H1 (cell line): Measurements from ENCODE around the gene ARHGAP32. TPM values are rescaled to one million over a fixed set of nuclear protein-coding genes. Genes with fewer than 3 reads are reported as not detected.

Experiments used
- CTCF ChIA-PET: fragments of 300-600 bp; sonication (Branson Sonifier 250); formaldehyde crosslinking; loops from one replicate; lab custom pipeline; 2021; ENCODE audit not compliant: partially characterized antibody; lab: Charles Lee
- POLR2A ChIA-PET: fragments of 300-600 bp; sonication (Branson Sonifier 250); formaldehyde crosslinking; loops from one replicate; lab custom pipeline; 2021; ENCODE audit warnings: inconsistent platforms; ENCODE audit not compliant: partially characterized antibody; lab: Charles Lee
- DNase-seq, 2 experiments: peaks; one replicate each; pipeline versions ENCODE4 v3.0.0 to v3.0.0-alpha.2; 2010 to 2022; ENCODE audit warnings: low spot score in 2 of 2, low read depth in 1 of 2, mixed read lengths in 1 of 2
- FAIRE-seq: peaks from 2 replicates; lab custom pipeline; 2011; peaks lifted over from hg19 to GRCh38; lab: Jason Lieb, UNC
- H2AFZ ChIP-seq: 2 replicates; pipeline ENCODE4 v1.8.1; 2012; ENCODE audit warnings: low read length, inconsistent platforms
- H2AK5ac ChIP-seq: 2 replicates; pipeline ENCODE4 v1.6.1; 2013; ENCODE audit warnings: low read depth, low read length
- H2BK120ac ChIP-seq: replicated peaks from 2 replicates; pipeline ENCODE3; 2013; ENCODE audit warnings: low read depth, low read length, inconsistent platforms
- H2BK12ac ChIP-seq: 2 replicates; pipeline ENCODE4 v1.6.1; 2013; ENCODE audit warnings: low read depth, low read length
- H2BK15ac ChIP-seq: 2 replicates; pipeline ENCODE4 v1.6.1; 2013; ENCODE audit warnings: low read length
- H2BK20ac ChIP-seq: 2 replicates; pipeline ENCODE4 v1.6.1; 2013; ENCODE audit warnings: low read length
- H2BK5ac ChIP-seq: 2 replicates; pipeline ENCODE4 v1.6.1; 2013; ENCODE audit warnings: low read depth, low read length
- H3K14ac ChIP-seq: 2 replicates; pipeline ENCODE4 v1.6.1; 2013; ENCODE audit warnings: inconsistent platforms; ENCODE audit not compliant: insufficient read length
- H3K18ac ChIP-seq: 2 replicates; pipeline ENCODE4 v1.6.1; 2013; ENCODE audit warnings: low read length; ENCODE audit errors: extremely low read depth
- H3K23ac ChIP-seq: 2 replicates; pipeline ENCODE4 v1.6.1; 2013; ENCODE audit warnings: inconsistent platforms; ENCODE audit not compliant: insufficient read length
- H3K23me2 ChIP-seq: 2 replicates; pipeline ENCODE4 v1.6.1; 2013; ENCODE audit warnings: low read depth, low read length
- H3K27ac ChIP-seq: 2 replicates; pipeline ENCODE4 v1.6.1; 2011; ENCODE audit warnings: low read depth, low read length, inconsistent platforms
- H3K27me3 ChIP-seq, 4 experiments: replicated peaks in 1 of 4; 1 replicate in 1 of 4; 2 replicates in 3 of 4; pipeline versions ENCODE4 v1.6.1 to v1.8.1; 2011 to 2013; ENCODE audit warnings: low read length in 3 of 4, mild to moderate bottlenecking in 3 of 4, inconsistent platforms in 2 of 4, mixed read lengths in 2 of 4, moderate library complexity in 1 of 4; ENCODE audit not compliant: control insufficient read depth in 3 of 4, insufficient read depth in 3 of 4; ENCODE audit errors: extremely low read depth in 1 of 4
- H3K36me3 ChIP-seq, 4 experiments: 2 replicates each; pipeline versions ENCODE4 v1.6.1 to v1.8.1; 2011 to 2013; ENCODE audit warnings: mild to moderate bottlenecking in 4 of 4, low read length in 3 of 4, moderate library complexity in 2 of 4, control low read depth in 1 of 4, inconsistent platforms in 1 of 4; ENCODE audit not compliant: insufficient read depth in 4 of 4, control insufficient read depth in 2 of 4
- H3K4ac ChIP-seq: replicated peaks from 2 replicates; pipeline ENCODE3; 2013; ENCODE audit warnings: low read length, low read depth, mixed read lengths, inconsistent platforms; ENCODE audit not compliant: insufficient read length
- H3K4me1 ChIP-seq, 4 experiments: replicated peaks in 1 of 4; 1 replicate in 1 of 4; 2 replicates in 3 of 4; pipeline versions ENCODE4 v1.6.1 to v1.8.1; 2011 to 2013; ENCODE audit warnings: low read length in 3 of 4, inconsistent platforms in 2 of 4, mixed read lengths in 1 of 4; ENCODE audit not compliant: insufficient read depth in 4 of 4, control insufficient read depth in 3 of 4
- H3K4me2 ChIP-seq, 2 experiments: 2 replicates each; pipeline versions ENCODE4 v1.6.1 to v1.8.1; 2011 to 2013; ENCODE audit warnings: low read depth in 2 of 2, low read length in 2 of 2, control low read depth in 1 of 2, inconsistent platforms in 1 of 2, mild to moderate bottlenecking in 1 of 2; ENCODE audit not compliant: insufficient read depth in 1 of 2
- H3K4me3 ChIP-seq, 4 experiments: fragments of 200-600, 300-600 bp in 1 of 4; sonication (generic), shearing (Covaris generic), sonication (Bioruptor Twin) in 1 of 4; 2 replicates each; pipeline versions ENCODE4 v1.5.1 to v1.8.1; 2011 to 2016; ENCODE audit warnings: low read length in 4 of 4, low read depth in 3 of 4, control low read depth in 2 of 4, inconsistent platforms in 2 of 4, mild to moderate bottlenecking in 2 of 4, mixed read lengths in 1 of 4, moderate library complexity in 1 of 4; ENCODE audit not compliant: insufficient read depth in 2 of 4; ENCODE audit errors: extremely low read depth in 1 of 4
- H3K56ac ChIP-seq: replicated peaks from 2 replicates; pipeline ENCODE3; 2013; ENCODE audit warnings: low read depth, mild to moderate bottlenecking, mixed read lengths, low read length, inconsistent platforms; ENCODE audit not compliant: insufficient read length
- H3K79me1 ChIP-seq: 2 replicates; pipeline ENCODE4 v1.6.1; 2013; ENCODE audit warnings: low read depth, low read length, control low read depth
- H3K79me2 ChIP-seq, 2 experiments: 2 replicates each; pipeline versions ENCODE4 v1.6.1 to v1.8.1; 2012 to 2013; ENCODE audit warnings: low read length in 2 of 2, mild to moderate bottlenecking in 2 of 2, inconsistent platforms in 1 of 2; ENCODE audit not compliant: insufficient read depth in 2 of 2, control insufficient read depth in 1 of 2
- H3K9ac ChIP-seq, 4 experiments: replicated peaks in 1 of 4; 1 replicate in 1 of 4; 2 replicates in 3 of 4; pipeline versions ENCODE4 v1.6.1 to v1.8.1; 2011 to 2013; ENCODE audit warnings: low read depth in 3 of 4, low read length in 3 of 4, control low read depth in 2 of 4, mild to moderate bottlenecking in 2 of 4, moderate library complexity in 2 of 4, inconsistent platforms in 1 of 4; ENCODE audit errors: extremely low read depth in 1 of 4
- H3K9me3 ChIP-seq, 2 experiments: 2 replicates each; pipeline versions ENCODE4 v1.6.1 to v1.8.1; 2012 to 2013; ENCODE audit warnings: mild to moderate bottlenecking in 2 of 2, moderate library complexity in 2 of 2, control low read depth in 1 of 2, inconsistent platforms in 1 of 2, low read depth in 1 of 2, low read length in 1 of 2, mixed read lengths in 1 of 2; ENCODE audit not compliant: insufficient read depth in 2 of 2
- H4K20me1 ChIP-seq, 2 experiments: replicated peaks in 1 of 2; 2 replicates each; pipeline versions ENCODE3 to v1.8.1; 2011 to 2013; ENCODE audit warnings: inconsistent platforms in 2 of 2, low read length in 2 of 2, mild to moderate bottlenecking in 1 of 2; ENCODE audit not compliant: insufficient read depth in 2 of 2, control insufficient read depth in 1 of 2
- H4K5ac ChIP-seq: 2 replicates; pipeline ENCODE4 v1.6.1; 2013; ENCODE audit warnings: low read length, low read depth, mixed read lengths, inconsistent platforms; ENCODE audit not compliant: insufficient read length
- H4K8ac ChIP-seq: 2 replicates; pipeline ENCODE4 v1.8.0; 2013; ENCODE audit warnings: mild to moderate bottlenecking, moderate library complexity, low read length, inconsistent platforms; ENCODE audit not compliant: insufficient read depth; ENCODE audit errors: extremely low read depth
- H4K91ac ChIP-seq: replicated peaks from 2 replicates; pipeline ENCODE3; 2013; ENCODE audit warnings: low read length, mixed read lengths, inconsistent platforms; ENCODE audit not compliant: insufficient read length
- BCL11A ChIP-seq, 2 experiments: IDR thresholded peaks; one replicate each; pipeline ENCODE4 v1.6.1; 2011; ENCODE audit warnings: low read depth in 2 of 2, low read length in 2 of 2, mild to moderate bottlenecking in 2 of 2
- BRCA1 ChIP-seq: IDR thresholded peaks from 2 replicates; pipeline ENCODE4 v1.6.1; 2012; ENCODE audit warnings: low read depth, low read length, improper control_type of control experiment
- CHD1 ChIP-seq: IDR thresholded peaks from 2 replicates; pipeline ENCODE4 v1.6.1; 2012; ENCODE audit warnings: low read depth, low read length, improper control_type of control experiment
- SP4 ChIP-seq: IDR thresholded peaks from 2 replicates; pipeline ENCODE4 v1.6.1; 2012; ENCODE audit warnings: low read length, inconsistent platforms
- SRF ChIP-seq: IDR thresholded peaks from 2 replicates; pipeline ENCODE4 v1.6.1; 2011; ENCODE audit warnings: mild to moderate bottlenecking, low read depth, low read length, moderate library complexity
- WGBS, 2 experiments: shearing (Covaris generic) in 1 of 2; methylation state at CpG; one replicate each; pipeline versions ENCODE4 v1.1.6 to v1.1.7; 2013 to 2015; ENCODE audit warnings: low lambda C conversion rate in 2 of 2, mixed read lengths in 2 of 2, inconsistent platforms in 1 of 2, low coverage in 1 of 2, missing lambda C conversion rate in 1 of 2; ENCODE audit not compliant: insufficient replicate concordance in 2 of 2, insufficient coverage in 1 of 2, insufficient read length in 1 of 2; ENCODE audit errors: extremely low coverage in 1 of 2, missing lambda C conversion rate in 1 of 2; 5-methylcytosine and 5-hydroxymethylcytosine counted together
- polyA plus RNA-seq, 7 experiments: library from polyadenylated mRNA; depleted of rRNA in 3 of 7; stranded (reverse) in 5 of 7; unstranded in 2 of 7; fragments of >200 nt in 5 of 7; fragments of 200-250 nt in 2 of 7; gene quantifications; 1 replicate in 5 of 7; 2 replicates in 1 of 7; 4 replicates in 1 of 7; pipeline versions ENCODE4 v1.2.1 to v1.2.3, GENCODE V29; 2011 to 2013; ENCODE audit warnings: missing spikeins in 2 of 7, mixed read lengths in 2 of 7
- total RNA-seq: library from RNA; stranded (reverse); fragmentation: NEBNext Ultra II Directional; extraction: Animal tissue kit (Norgen Biotek cat#: 25700); gene quantifications from 2 replicates; pipeline ENCODE4 v1.2.1, GENCODE V29; 2021
- TF ChIP-seq, protein P1 (sequence below): IDR thresholded peaks from 2 replicates; pipeline ENCODE4 v1.6.1; 2012; ENCODE audit warnings: low read length, inconsistent platforms

The ARHGAP32 gene
- total and polyA plus RNA-seq, 2 of the 8 experiments (the other 6 are each of a cell fraction or from before 2014, with no cell fraction given), result 13.7 to 30.0 TPM

DNA sequence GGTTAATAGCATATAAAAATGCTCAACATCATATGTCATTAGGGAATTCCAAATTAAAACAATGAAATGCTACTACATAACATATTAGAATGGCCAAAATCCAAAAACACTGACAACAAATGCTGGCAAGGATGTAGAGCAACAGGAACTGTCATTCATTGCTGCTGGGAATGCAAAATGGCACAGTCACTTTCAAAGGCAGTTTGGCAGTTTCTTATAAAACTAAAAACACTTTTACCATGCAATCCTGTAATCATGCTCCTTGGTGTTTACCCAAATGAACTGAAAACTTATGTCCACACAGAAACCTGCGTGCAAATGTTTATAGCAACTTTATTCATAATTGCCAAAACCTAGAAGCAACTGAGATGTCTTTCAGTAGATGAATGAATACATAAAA is 105.1 kb downstream of the ARHGAP32 start:
- Histone ChIP-seq H3K4me2 (no peak overlapping the region), H2BK120ac (no peak overlapping the region), H3K9ac (no peak overlapping the region), H2BK20ac (no peak overlapping the region), H2BK15ac (no peak overlapping the region), H3K4me1 (no peaks in the 10 kb centered on the region), H3K36me3 (peaks cover 0 to 2% (median 0%) of the 10 kb centered on the region in 4 experiments; a peak in 2 of 8 replicates), H2BK12ac (no peak overlapping the region), H3K18ac (no peak overlapping the region), H3K14ac (no peak overlapping the region), H3K56ac (no peak overlapping the region), H3K23ac (no peak overlapping the region), H4K20me1 (no peaks in the 10 kb centered on the region), H2AK5ac (no peak overlapping the region), H3K9me3 (0 out of 4 replicates have a peak, but pooled peaks cover 0 to 4% of the 10 kb centered on the region in 2 experiments), H3K27me3 (no peaks in the 10 kb centered on the region), H3K27ac (no peak overlapping the region), H3K4ac (no peak overlapping the region), H2AFZ (no peak overlapping the region), H3K4me3 (no peak overlapping the region), H3K79me1 (no peaks in the 10 kb centered on the region; the same call in 1 of the 2 replicates), H4K8ac (no peak overlapping the region), H2BK5ac (no peak overlapping the region), H3K23me2 (no peaks in the 10 kb centered on the region), H4K91ac (no peak overlapping the region), H3K79me2 (peaks cover 0 to 6% of the 10 kb centered on the region in 2 experiments; a peak in 1 of 4 replicates), H4K5ac (no peak overlapping the region)
- ChIA-PET CTCF (no interaction called here), POLR2A (no interaction called here)
- WGBS, 2 experiments, result 76% methylated on average over 1 of the region's 1 CpG; no CpG with 5 or more reads in 1 of the 2 experiments
- TF ChIP-seq SRF, result no peak
- no peak for TF ChIP-seq CHD1
- TF ChIP-seq SP4, result no peak
- TF ChIP-seq BCL11A (IDR thresholded peaks at IDR 0.05; ENCODE audit: low read depth in 2 of 2, low read length in 2 of 2), result no peak
- TF ChIP-seq BRCA1, result no peak
- TF ChIP-seq, protein P1, sequence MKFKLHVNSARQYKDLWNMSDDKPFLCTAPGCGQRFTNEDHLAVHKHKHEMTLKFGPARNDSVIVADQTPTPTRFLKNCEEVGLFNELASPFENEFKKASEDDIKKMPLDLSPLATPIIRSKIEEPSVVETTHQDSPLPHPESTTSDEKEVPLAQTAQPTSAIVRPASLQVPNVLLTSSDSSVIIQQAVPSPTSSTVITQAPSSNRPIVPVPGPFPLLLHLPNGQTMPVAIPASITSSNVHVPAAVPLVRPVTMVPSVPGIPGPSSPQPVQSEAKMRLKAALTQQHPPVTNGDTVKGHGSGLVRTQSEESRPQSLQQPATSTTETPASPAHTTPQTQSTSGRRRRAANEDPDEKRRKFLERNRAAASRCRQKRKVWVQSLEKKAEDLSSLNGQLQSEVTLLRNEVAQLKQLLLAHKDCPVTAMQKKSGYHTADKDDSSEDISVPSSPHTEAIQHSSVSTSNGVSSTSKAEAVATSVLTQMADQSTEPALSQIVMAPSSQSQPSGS, result no peak
- DNase-seq, result no peak
- no peak for FAIRE-seq
